GM12878 (cell line): ENCODE results near the gene TBC1D8. TPM values are rescaled to one million over a fixed set of nuclear protein-coding genes. Genes with fewer than 3 reads are reported as not detected.

Experiments used
- ATAC-seq: fragments of 200-7000 bp; cut with Tn5 transposase; 3 replicates; pipeline ENCODE4 v1.9.1; 2020; ENCODE audit warnings: mild to moderate bottlenecking, moderate library complexity
- BruUV-seq: library from RNA; stranded (reverse); fragments of 400-500 nt; replicated peaks from 2 replicates; lab custom pipeline; 2021; lab: Mats Ljungman, UMichigan
- CTCF ChIA-PET: fragments of 300-600 bp; sonication (Branson Sonifier 250); formaldehyde crosslinking; extraction: SDS; loops from one replicate; lab custom pipeline; 2021; ENCODE audit warnings: inconsistent platforms; lab: Yijun Ruan, JAX
- POLR2A ChIA-PET: fragments of 350-600 bp; formaldehyde crosslinking; extraction: SDS; loops from one replicate; lab custom pipeline; 2021; ENCODE audit warnings: inconsistent platforms; lab: Charles Lee
- RAD21 ChIA-PET: fragments of 300-600 bp; sonication (Branson Sonifier 250); formaldehyde crosslinking; loops from one replicate; lab custom pipeline; 2023; ENCODE audit warnings: antibody characterized with exemption; ENCODE audit not compliant: unreplicated experiment; lab: Charles Lee
- SMC1A ChIA-PET: fragments of 300-600 bp; sonication (Branson Sonifier 250); formaldehyde crosslinking; loops from one replicate; lab custom pipeline; 2023; ENCODE audit not compliant: unreplicated experiment, uncharacterized antibody; lab: Charles Lee
- DNase-seq: peaks from one replicate; pipeline ENCODE4 v3.0.0-alpha.2; 2011; ENCODE audit warnings: low read depth, low spot score
- FAIRE-seq: peaks from 3 replicates; lab custom pipeline; 2011; peaks lifted over from hg19 to GRCh38; lab: Jason Lieb, UNC
- H2AFZ ChIP-seq: 2 replicates; pipeline ENCODE4 v1.6.0; 2011; ENCODE audit warnings: low read depth, low read length, control low read depth; ENCODE audit not compliant: control insufficient read depth
- H3K27ac ChIP-seq: 2 replicates; pipeline ENCODE4 v1.5.1; 2011; ENCODE audit warnings: control low read depth; ENCODE audit not compliant: control insufficient read depth, insufficient read depth
- H3K27me3 ChIP-seq, 2 experiments: replicated peaks in 1 of 2; 2 replicates each; pipeline versions ENCODE4 v1.6.0 to v1.6.1; 2011; ENCODE audit warnings: low read length in 1 of 2; ENCODE audit not compliant: control insufficient read depth in 2 of 2, insufficient read depth in 2 of 2
- H3K36me3 ChIP-seq, 2 experiments: 2 replicates each; pipeline ENCODE4 v1.5.1; 2011; ENCODE audit warnings: low read length in 1 of 2; ENCODE audit not compliant: control insufficient read depth in 2 of 2, insufficient read depth in 2 of 2
- H3K4me1 ChIP-seq: 2 replicates; pipeline ENCODE4 v1.6.1; 2011; ENCODE audit warnings: mild to moderate bottlenecking, low read length, moderate library complexity, mixed read lengths; ENCODE audit not compliant: control insufficient read depth, insufficient read depth
- H3K4me2 ChIP-seq: 2 replicates; pipeline ENCODE4 v1.6.0; 2011; ENCODE audit warnings: control low read depth; ENCODE audit not compliant: control insufficient read depth, insufficient read depth
- H3K4me3 ChIP-seq: fragments of 200-600 bp; sonication (generic); 2 replicates; pipeline ENCODE4 v1.5.1; 2016
- H3K79me2 ChIP-seq: 2 replicates; pipeline ENCODE4 v1.6.0; 2011; ENCODE audit warnings: low read length; ENCODE audit not compliant: control insufficient read depth, insufficient read depth
- H3K9ac ChIP-seq: 2 replicates; pipeline ENCODE4 v1.8.0; 2011; ENCODE audit warnings: low read length, control low read depth, mixed read lengths; ENCODE audit not compliant: control insufficient read depth, insufficient read depth
- H3K9me3 ChIP-seq: replicated peaks from 3 replicates; pipeline ENCODE4 v1.5.1; 2011; ENCODE audit warnings: mild to moderate bottlenecking, low read length; ENCODE audit not compliant: control insufficient read depth, insufficient read depth
- H4K20me1 ChIP-seq: 2 replicates; pipeline ENCODE4 v1.6.0; 2011; ENCODE audit not compliant: control insufficient read depth, insufficient read depth
- BACH1 ChIP-seq: fragments of 450-650 bp; IDR thresholded peaks from 2 replicates; pipeline ENCODE4 v1.6.1; 2017; ENCODE audit warnings: mild to moderate bottlenecking, borderline replicate concordance
- BHLHE40 ChIP-seq, 2 experiments: fragments of 450-650 bp in 1 of 2; IDR thresholded peaks; 2 replicates each; pipeline ENCODE4 v1.6.1; 2011 to 2017; ENCODE audit warnings: low read depth in 2 of 2, borderline replicate concordance in 1 of 2, improper control_type of control experiment in 1 of 2, low read length in 1 of 2, mild to moderate bottlenecking in 1 of 2
- CEBPB ChIP-seq, 2 experiments: fragments of 150-350 bp in 1 of 2; IDR thresholded peaks; 2 replicates each; pipeline ENCODE4 v1.6.1; 2012 to 2014; ENCODE audit warnings: low read depth in 2 of 2, low read length in 2 of 2, borderline replicate concordance in 1 of 2, inconsistent platforms in 1 of 2
- CREB1 ChIP-seq: IDR thresholded peaks from 2 replicates; pipeline ENCODE4 v1.6.1; 2012; ENCODE audit warnings: low read depth, mild to moderate bottlenecking, inconsistent platforms
- CREM ChIP-seq: IDR thresholded peaks from 2 replicates; pipeline ENCODE4 v1.6.1; 2014; ENCODE audit warnings: antibody characterized with exemption, low read depth
- DPF2 ChIP-seq: fragments of 450-650 bp; IDR thresholded peaks from 2 replicates; pipeline ENCODE4 v1.6.1; 2017; ENCODE audit warnings: mild to moderate bottlenecking
- HDGF ChIP-seq: fragments of 450-650 bp; IDR thresholded peaks from 2 replicates; pipeline ENCODE4 v1.6.1; 2016; ENCODE audit warnings: antibody characterized with exemption
- IRF4 ChIP-seq: IDR thresholded peaks from 2 replicates; pipeline ENCODE4 v1.6.1; 2011; ENCODE audit warnings: low read depth, low read length
- JUNB ChIP-seq: IDR thresholded peaks from 2 replicates; pipeline ENCODE4 v1.6.1; 2016; ENCODE audit warnings: antibody characterized with exemption, mild to moderate bottlenecking
- RUNX3 ChIP-seq: IDR thresholded peaks from 2 replicates; pipeline ENCODE4 v1.6.1; 2012; ENCODE audit warnings: low read length, inconsistent platforms
- WGBS: methylation state at CpG from one replicate; pipeline ENCODE4 v1.1.6; 2016; ENCODE audit warnings: low lambda C conversion rate; ENCODE audit not compliant: insufficient replicate concordance, insufficient coverage; ENCODE audit errors: missing lambda C conversion rate; 5-methylcytosine and 5-hydroxymethylcytosine counted together
- in situ Hi-C: fragments of 300-500 bp; cut with MboI; formaldehyde crosslinking; loops from 9 replicates; pipeline ENCODE4 v1.14.3; 2018; ENCODE audit warnings: mixed read lengths
- intact Hi-C: fragments of 100-400 bp; cut with micrococcal nuclease; formaldehyde crosslinking; loops from one replicate; pipeline ENCODE4 v1.14.2; 2022; ENCODE audit not compliant: unreplicated experiment
- polyA plus RNA-seq, 11 experiments: library from polyadenylated mRNA; depleted of rRNA in 4 of 11; unstranded in 6 of 11; stranded (reverse) in 5 of 11; fragments of >200 nt; fragmentation: Nextera tagmentation in 4 of 11; fragmentation: Illumina TruSeq in 1 of 11; extraction: Ambion mirVana in 4 of 11; extraction: Trizol in 1 of 11; gene quantifications; 1 replicate in 1 of 11; 2 replicates in 10 of 11; pipeline versions ENCODE4 v1.2.1 to v1.2.3, GENCODE V29; 2011 to 2016; ENCODE audit warnings: inconsistent platforms in 2 of 11, missing spikeins in 2 of 11, low read depth in 1 of 11
- total RNA-seq, 4 experiments: library from RNA; depleted of rRNA in 3 of 4; stranded (reverse); fragments of >200 nt in 3 of 4; fragmentation: Illumina TruSeq in 1 of 4; extraction: Trizol in 1 of 4; gene quantifications; 2 replicates each; pipeline versions ENCODE4 v1.2.1 to v1.2.3, GENCODE V29; 2013 to 2021

TBC1D8 gene
- total and polyA plus RNA-seq, 10 of the 15 experiments (the other 5 are each of a cell fraction or from before 2014, with no cell fraction given), result 0.80 to 4.9 (median 4.4) TPM

DNA sequence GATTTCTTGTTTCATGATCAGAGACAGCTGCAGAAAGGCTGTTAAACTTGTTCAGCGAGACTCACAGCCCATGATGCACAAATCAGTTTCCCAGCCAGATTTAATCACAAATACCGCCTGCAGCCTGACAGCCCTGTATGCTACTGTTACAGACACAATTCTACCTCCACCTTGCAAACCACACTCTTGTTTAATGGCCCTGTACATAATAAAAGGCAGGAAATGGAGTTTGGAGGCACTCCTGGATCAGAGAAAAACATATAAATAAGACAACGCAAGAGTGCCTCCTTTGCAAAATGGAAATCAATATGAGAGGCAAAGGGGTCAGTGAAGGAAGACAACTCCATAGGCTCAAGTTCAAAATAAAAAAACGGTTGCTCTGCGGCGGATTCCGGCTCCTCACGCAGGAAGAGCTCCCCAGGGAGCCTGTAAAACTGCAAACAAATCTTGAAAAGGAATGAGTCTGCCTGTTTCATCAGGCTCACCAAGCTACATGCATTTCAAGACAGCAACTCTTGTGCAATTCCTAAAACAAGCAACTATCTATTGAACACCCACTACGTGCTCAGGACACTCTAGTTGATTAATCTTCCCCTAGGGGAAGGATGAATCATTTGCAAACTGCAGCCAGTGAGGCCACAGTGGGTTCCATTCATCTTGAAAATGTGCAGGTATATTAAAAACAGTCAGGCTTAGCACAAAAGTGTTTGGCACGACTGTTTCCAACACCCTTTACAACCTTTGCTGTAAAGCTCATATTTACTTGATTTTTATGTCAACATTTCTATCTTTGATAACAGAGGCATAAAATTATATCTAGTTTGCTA lies 37.5 kb downstream of the TBC1D8 start:
- FAIRE-seq (no peak), ATAC-seq (peak; percentile 61), DNase-seq (no peak)
- no TSS peak for BruUV-seq
- intact Hi-C loops (no loop called here), in situ Hi-C loops (no loop called here)
- Histone ChIP-seq H3K9me3 (no peaks in the 10 kb centered on the region), H3K27me3 (no peaks in the 10 kb centered on the region), H3K4me3 (no peak overlapping the region), H3K79me2 (no peaks in the 10 kb centered on the region), H4K20me1 (no peaks in the 10 kb centered on the region), H3K36me3 (no peaks in the 10 kb centered on the region), H3K4me1 (peaks cover 18% of the 10 kb centered on the region), H2AFZ (no peak overlapping the region), H3K4me2 (peak overlapping the region; percentile 68), H3K9ac (no peak overlapping the region), H3K27ac (peak overlapping the region; percentile 13)
- ChIA-PET CTCF (interaction anchor here (1.0 kb wide), 1 partner anchor 101 kb away, joined by 3 read pairs; no protein-coding TSS in a partner anchor), RAD21 (no interaction called here), SMC1A (no interaction called here), POLR2A (interaction anchor here (1.0 kb wide), 1 partner anchor 24 kb away, joined by 8 read pairs; no protein-coding TSS in a partner anchor)
- TF ChIP-seq RUNX3 (peak; percentile 12; the same call in 1 of the 2 replicates), JUNB (peak; percentile 50), BACH1 (no peak), IRF4 (0 out of 2 replicates have a peak, but pooled peaks have one; percentile 10), CREM (no peak), HDGF (no peak), DPF2 (peak; percentile 79; the same call in 1 of the 2 replicates)
- WGBS, result 27% methylated on average over 10 of the region's 10 CpGs

DNA sequence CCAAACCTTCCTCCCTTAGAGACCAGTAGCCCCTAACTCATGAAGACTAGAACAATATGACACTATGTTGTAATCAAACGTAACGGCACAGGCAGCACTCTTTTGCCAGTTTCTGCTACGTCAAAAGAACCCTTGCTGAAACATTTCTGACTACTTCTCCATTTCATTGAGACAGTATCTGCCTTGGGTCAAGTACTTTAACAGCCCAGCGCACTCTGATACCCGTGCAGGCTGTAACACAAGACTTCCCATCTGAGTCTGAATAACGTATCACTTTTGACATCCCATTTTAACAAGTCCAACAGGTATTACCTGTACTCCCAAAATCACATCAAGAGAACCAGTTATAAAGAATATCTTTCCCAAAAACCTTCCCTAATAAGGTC lies 38.4 kb downstream of the TBC1D8 start:
- ATAC-seq (peak; percentile 76), DNase-seq (no peak)
- no peaks in the 10 kb centered on the region for H4K20me1 ChIP-seq
- intact Hi-C loops (no loop called here), in situ Hi-C loops (no loop called here)
- TF ChIP-seq BHLHE40 (IDR thresholded peaks at IDR 0.05; ENCODE audit: borderline replicate concordance in 1 of 2, low read depth in 2 of 2, low read length in 1 of 2) (peak in 1 of 2 experiments; percentile 30; a peak in 1 of 4 replicates), CREM (0 out of 2 replicates have a peak, but pooled peaks have one; percentile 22), CREB1 (peak; percentile 57; the same call in 1 of the 2 replicates), CEBPB (IDR thresholded peaks at IDR 0.05; ENCODE audit: borderline replicate concordance in 1 of 2, low read depth in 2 of 2, low read length in 2 of 2) (no peak), IRF4 (0 out of 2 replicates have a peak, but pooled peaks have one; percentile 7)
- TF ChIP-seq, all 136 proteins: peak for 4
- ChIA-PET POLR2A (no interaction called here), CTCF (no interaction called here), RAD21 (no interaction called here), SMC1A (no interaction called here)
- peak overlapping the region; percentile 29; the same call in 1 of the 2 replicates for H3K4me2 ChIP-seq
- H3K36me3 ChIP-seq, result no peaks in the 10 kb centered on the region
- H3K4me3 ChIP-seq, result no peak overlapping the region
- no peaks in the 10 kb centered on the region for H3K27me3 ChIP-seq
- no peak overlapping the region for H3K9ac ChIP-seq
- no peak overlapping the region for H2AFZ ChIP-seq
- no TSS peak for BruUV-seq
- no peaks in the 10 kb centered on the region for H3K79me2 ChIP-seq
- H3K27ac ChIP-seq, result 0 out of 2 replicates have a peak overlapping the region, but pooled peaks have one; percentile 13
- H3K9me3 ChIP-seq, result no peaks in the 10 kb centered on the region
- WGBS, result 34% methylated on average over 6 of the region's 6 CpGs
- peaks cover 18% of the 10 kb centered on the region for H3K4me1 ChIP-seq
- FAIRE-seq, result no peak
